HG03103 (cell line): ENCODE measurements around the gene TMOD1.

Source experiments
- ATAC-seq: cut with Tn5 transposase; IDR thresholded peaks from one replicate; pipeline ENCODE4 v1.9.1; 2021; ENCODE audit warnings: low read depth; ENCODE audit not compliant: unreplicated experiment

The TMOD1 gene

GRCh38 chr9:97628668-97629067 lies 127.2 kb downstream of the TMOD1 start:
- ATAC-seq, result no peak

- no peak for ATAC-seq
Measured at GRCh38 chr9:97629156-97629555, 127.7 kb downstream of the TMOD1 start.

GRCh38 chr9:97630591-97630990 lies 129.1 kb downstream of the TMOD1 start:
- ATAC-seq, result no peak

GRCh38 chr9:97632248-97632984 lies 130.9 kb downstream of the TMOD1 start:
- peak; percentile 1 for ATAC-seq

GRCh38 chr9:97632985-97633858 lies 131.8 kb downstream of the TMOD1 start, which contains the start of the genes NCBP1 and TSTD2:
NCBP1 (plus strand) TSS chr9:97633821; CDS start chr9:97633882, 61 bp downstream.
TSTD2 (minus strand) TSS chr9:97633368; CDS start chr9:97627562, 5,806 bp downstream.
- peak; percentile 77 for ATAC-seq

GRCh38 chr9:97633859-97634490 lies 132.5 kb downstream of the TMOD1 start:
- ATAC-seq, result no peak

GRCh38 chr9:97635026-97635425 lies 133.6 kb downstream of the TMOD1 start:
- ATAC-seq, result no peak

- no peak for ATAC-seq
Measured at GRCh38 chr9:97636903-97637302, 135.4 kb downstream of the TMOD1 start.

GRCh38 chr9:97638666-97639065 lies 137.2 kb downstream of the TMOD1 start:
- no peak for ATAC-seq

GRCh38 chr9:97640325-97640724 lies 138.9 kb downstream of the TMOD1 start:
- no peak for ATAC-seq

- ATAC-seq, result no peak
Measured at GRCh38 chr9:97645720-97646119, 144.3 kb downstream of the TMOD1 start.

- no peak for ATAC-seq
Measured at GRCh38 chr9:97647996-97648395, 146.5 kb downstream of the TMOD1 start.
